H1 (cell line): ENCODE data around the gene TFF1. TPM values are rescaled to one million over a fixed set of nuclear protein-coding genes. Genes with fewer than 3 reads are reported as not detected.

Experiments
- CTCF ChIA-PET: fragments of 300-600 bp; sonication (Branson Sonifier 250); formaldehyde crosslinking; loops from one replicate; lab custom pipeline; 2021; ENCODE audit not compliant: partially characterized antibody; lab: Charles Lee
- POLR2A ChIA-PET: fragments of 300-600 bp; sonication (Branson Sonifier 250); formaldehyde crosslinking; loops from one replicate; lab custom pipeline; 2021; ENCODE audit warnings: inconsistent platforms; ENCODE audit not compliant: partially characterized antibody; lab: Charles Lee
- DNase-seq, 2 experiments: peaks; one replicate each; pipeline versions ENCODE4 v3.0.0 to v3.0.0-alpha.2; 2010 to 2022; ENCODE audit warnings: low spot score in 2 of 2, low read depth in 1 of 2, mixed read lengths in 1 of 2
- FAIRE-seq: peaks from 2 replicates; lab custom pipeline; 2011; peaks lifted over from hg19 to GRCh38; lab: Jason Lieb, UNC
- H2AFZ ChIP-seq: 2 replicates; pipeline ENCODE4 v1.8.1; 2012; ENCODE audit warnings: low read length, inconsistent platforms
- H2AK5ac ChIP-seq: 2 replicates; pipeline ENCODE4 v1.6.1; 2013; ENCODE audit warnings: low read depth, low read length
- H2BK120ac ChIP-seq: replicated peaks from 2 replicates; pipeline ENCODE3; 2013; ENCODE audit warnings: low read depth, low read length, inconsistent platforms
- H2BK12ac ChIP-seq: 2 replicates; pipeline ENCODE4 v1.6.1; 2013; ENCODE audit warnings: low read depth, low read length
- H2BK15ac ChIP-seq: 2 replicates; pipeline ENCODE4 v1.6.1; 2013; ENCODE audit warnings: low read length
- H2BK20ac ChIP-seq: 2 replicates; pipeline ENCODE4 v1.6.1; 2013; ENCODE audit warnings: low read length
- H2BK5ac ChIP-seq: 2 replicates; pipeline ENCODE4 v1.6.1; 2013; ENCODE audit warnings: low read depth, low read length
- H3K14ac ChIP-seq: 2 replicates; pipeline ENCODE4 v1.6.1; 2013; ENCODE audit warnings: inconsistent platforms; ENCODE audit not compliant: insufficient read length
- H3K18ac ChIP-seq: 2 replicates; pipeline ENCODE4 v1.6.1; 2013; ENCODE audit warnings: low read length; ENCODE audit errors: extremely low read depth
- H3K23ac ChIP-seq: 2 replicates; pipeline ENCODE4 v1.6.1; 2013; ENCODE audit warnings: inconsistent platforms; ENCODE audit not compliant: insufficient read length
- H3K23me2 ChIP-seq: 2 replicates; pipeline ENCODE4 v1.6.1; 2013; ENCODE audit warnings: low read depth, low read length
- H3K27ac ChIP-seq: 2 replicates; pipeline ENCODE4 v1.6.1; 2011; ENCODE audit warnings: low read depth, low read length, inconsistent platforms
- H3K27me3 ChIP-seq, 4 experiments: replicated peaks in 1 of 4; 1 replicate in 1 of 4; 2 replicates in 3 of 4; pipeline versions ENCODE4 v1.6.1 to v1.8.1; 2011 to 2013; ENCODE audit warnings: low read length in 3 of 4, mild to moderate bottlenecking in 3 of 4, inconsistent platforms in 2 of 4, mixed read lengths in 2 of 4, moderate library complexity in 1 of 4; ENCODE audit not compliant: control insufficient read depth in 3 of 4, insufficient read depth in 3 of 4; ENCODE audit errors: extremely low read depth in 1 of 4
- H3K36me3 ChIP-seq, 4 experiments: 2 replicates each; pipeline versions ENCODE4 v1.6.1 to v1.8.1; 2011 to 2013; ENCODE audit warnings: mild to moderate bottlenecking in 4 of 4, low read length in 3 of 4, moderate library complexity in 2 of 4, control low read depth in 1 of 4, inconsistent platforms in 1 of 4; ENCODE audit not compliant: insufficient read depth in 4 of 4, control insufficient read depth in 2 of 4
- H3K4ac ChIP-seq: replicated peaks from 2 replicates; pipeline ENCODE3; 2013; ENCODE audit warnings: low read length, low read depth, mixed read lengths, inconsistent platforms; ENCODE audit not compliant: insufficient read length
- H3K4me1 ChIP-seq, 4 experiments: replicated peaks in 1 of 4; 1 replicate in 1 of 4; 2 replicates in 3 of 4; pipeline versions ENCODE4 v1.6.1 to v1.8.1; 2011 to 2013; ENCODE audit warnings: low read length in 3 of 4, inconsistent platforms in 2 of 4, mixed read lengths in 1 of 4; ENCODE audit not compliant: insufficient read depth in 4 of 4, control insufficient read depth in 3 of 4
- H3K4me2 ChIP-seq, 2 experiments: 2 replicates each; pipeline versions ENCODE4 v1.6.1 to v1.8.1; 2011 to 2013; ENCODE audit warnings: low read depth in 2 of 2, low read length in 2 of 2, control low read depth in 1 of 2, inconsistent platforms in 1 of 2, mild to moderate bottlenecking in 1 of 2; ENCODE audit not compliant: insufficient read depth in 1 of 2
- H3K4me3 ChIP-seq, 4 experiments: fragments of 200-600, 300-600 bp in 1 of 4; sonication (generic), shearing (Covaris generic), sonication (Bioruptor Twin) in 1 of 4; 2 replicates each; pipeline versions ENCODE4 v1.5.1 to v1.8.1; 2011 to 2016; ENCODE audit warnings: low read length in 4 of 4, low read depth in 3 of 4, control low read depth in 2 of 4, inconsistent platforms in 2 of 4, mild to moderate bottlenecking in 2 of 4, mixed read lengths in 1 of 4, moderate library complexity in 1 of 4; ENCODE audit not compliant: insufficient read depth in 2 of 4; ENCODE audit errors: extremely low read depth in 1 of 4
- H3K56ac ChIP-seq: replicated peaks from 2 replicates; pipeline ENCODE3; 2013; ENCODE audit warnings: low read depth, mild to moderate bottlenecking, mixed read lengths, low read length, inconsistent platforms; ENCODE audit not compliant: insufficient read length
- H3K79me1 ChIP-seq: 2 replicates; pipeline ENCODE4 v1.6.1; 2013; ENCODE audit warnings: low read depth, low read length, control low read depth
- H3K79me2 ChIP-seq, 2 experiments: 2 replicates each; pipeline versions ENCODE4 v1.6.1 to v1.8.1; 2012 to 2013; ENCODE audit warnings: low read length in 2 of 2, mild to moderate bottlenecking in 2 of 2, inconsistent platforms in 1 of 2; ENCODE audit not compliant: insufficient read depth in 2 of 2, control insufficient read depth in 1 of 2
- H3K9ac ChIP-seq, 4 experiments: replicated peaks in 1 of 4; 1 replicate in 1 of 4; 2 replicates in 3 of 4; pipeline versions ENCODE4 v1.6.1 to v1.8.1; 2011 to 2013; ENCODE audit warnings: low read depth in 3 of 4, low read length in 3 of 4, control low read depth in 2 of 4, mild to moderate bottlenecking in 2 of 4, moderate library complexity in 2 of 4, inconsistent platforms in 1 of 4; ENCODE audit errors: extremely low read depth in 1 of 4
- H3K9me3 ChIP-seq, 2 experiments: 2 replicates each; pipeline versions ENCODE4 v1.6.1 to v1.8.1; 2012 to 2013; ENCODE audit warnings: mild to moderate bottlenecking in 2 of 2, moderate library complexity in 2 of 2, control low read depth in 1 of 2, inconsistent platforms in 1 of 2, low read depth in 1 of 2, low read length in 1 of 2, mixed read lengths in 1 of 2; ENCODE audit not compliant: insufficient read depth in 2 of 2
- H4K20me1 ChIP-seq, 2 experiments: replicated peaks in 1 of 2; 2 replicates each; pipeline versions ENCODE3 to v1.8.1; 2011 to 2013; ENCODE audit warnings: inconsistent platforms in 2 of 2, low read length in 2 of 2, mild to moderate bottlenecking in 1 of 2; ENCODE audit not compliant: insufficient read depth in 2 of 2, control insufficient read depth in 1 of 2
- H4K5ac ChIP-seq: 2 replicates; pipeline ENCODE4 v1.6.1; 2013; ENCODE audit warnings: low read length, low read depth, mixed read lengths, inconsistent platforms; ENCODE audit not compliant: insufficient read length
- H4K8ac ChIP-seq: 2 replicates; pipeline ENCODE4 v1.8.0; 2013; ENCODE audit warnings: mild to moderate bottlenecking, moderate library complexity, low read length, inconsistent platforms; ENCODE audit not compliant: insufficient read depth; ENCODE audit errors: extremely low read depth
- H4K91ac ChIP-seq: replicated peaks from 2 replicates; pipeline ENCODE3; 2013; ENCODE audit warnings: low read length, mixed read lengths, inconsistent platforms; ENCODE audit not compliant: insufficient read length
- BCL11A ChIP-seq, 2 experiments: IDR thresholded peaks; one replicate each; pipeline ENCODE4 v1.6.1; 2011; ENCODE audit warnings: low read depth in 2 of 2, low read length in 2 of 2, mild to moderate bottlenecking in 2 of 2
- CREB1 ChIP-seq: IDR thresholded peaks from 2 replicates; pipeline ENCODE4 v1.6.1; 2012; ENCODE audit warnings: inconsistent platforms
- E2F6 ChIP-seq: IDR thresholded peaks from 2 replicates; pipeline ENCODE4 v1.6.1; 2012; ENCODE audit warnings: inconsistent platforms
- MAX ChIP-seq: IDR thresholded peaks from 2 replicates; pipeline ENCODE4 v1.6.1; 2012; ENCODE audit warnings: inconsistent platforms
- NANOG ChIP-seq: IDR thresholded peaks from 2 replicates; pipeline ENCODE4 v1.6.1; 2011; ENCODE audit warnings: low read length, low read depth, mild to moderate bottlenecking, inconsistent platforms; ENCODE audit not compliant: insufficient read depth, poor library complexity, severe bottlenecking
- PHF8 ChIP-seq: fragments of 200-600 bp; sonication (generic); conservative IDR thresholded peaks from 2 replicates; pipeline ENCODE4 v1.7.1; 2012; ENCODE audit warnings: low read depth, mild to moderate bottlenecking, inconsistent platforms, low read length, moderate library complexity
- RAD21 ChIP-seq, 2 experiments: IDR thresholded peaks in 1 of 2; conservative IDR thresholded peaks in 1 of 2; 2 replicates each; pipeline ENCODE4 v1.6.1; 2011; ENCODE audit warnings: low read depth in 2 of 2, low read length in 2 of 2, improper control_type of control experiment in 1 of 2, inconsistent platforms in 1 of 2, mild to moderate bottlenecking in 1 of 2, moderate library complexity in 1 of 2
- RXRA ChIP-seq: IDR thresholded peaks from 2 replicates; pipeline ENCODE4 v1.6.1; 2011; ENCODE audit warnings: low read depth, mild to moderate bottlenecking, low read length, moderate library complexity; ENCODE audit not compliant: insufficient read depth
- ZNF274 ChIP-seq: IDR thresholded peaks from 2 replicates; pipeline ENCODE4 v1.7.0; 2012; ENCODE audit warnings: low read length, borderline replicate concordance; ENCODE audit errors: extremely low read depth
- WGBS, 2 experiments: shearing (Covaris generic) in 1 of 2; methylation state at CpG; one replicate each; pipeline versions ENCODE4 v1.1.6 to v1.1.7; 2013 to 2015; ENCODE audit warnings: low lambda C conversion rate in 2 of 2, mixed read lengths in 2 of 2, inconsistent platforms in 1 of 2, low coverage in 1 of 2, missing lambda C conversion rate in 1 of 2; ENCODE audit not compliant: insufficient replicate concordance in 2 of 2, insufficient coverage in 1 of 2, insufficient read length in 1 of 2; ENCODE audit errors: extremely low coverage in 1 of 2, missing lambda C conversion rate in 1 of 2; 5-methylcytosine and 5-hydroxymethylcytosine counted together
- polyA plus RNA-seq, 7 experiments: library from polyadenylated mRNA; depleted of rRNA in 3 of 7; stranded (reverse) in 5 of 7; unstranded in 2 of 7; fragments of >200 nt in 5 of 7; fragments of 200-250 nt in 2 of 7; gene quantifications; 1 replicate in 5 of 7; 2 replicates in 1 of 7; 4 replicates in 1 of 7; pipeline versions ENCODE4 v1.2.1 to v1.2.3, GENCODE V29; 2011 to 2013; ENCODE audit warnings: missing spikeins in 2 of 7, mixed read lengths in 2 of 7
- total RNA-seq: library from RNA; stranded (reverse); fragmentation: NEBNext Ultra II Directional; extraction: Animal tissue kit (Norgen Biotek cat#: 25700); gene quantifications from 2 replicates; pipeline ENCODE4 v1.2.1, GENCODE V29; 2021

Gene TFF1
- total and polyA plus RNA-seq, 2 of the 8 experiments (the other 6 are each of a cell fraction or from before 2014, with no cell fraction given) = not detected

- WGBS, 2 experiments = 51% methylated on average over 7 of the region's 7 CpGs; no CpG with 5 or more reads in 1 of the 2 experiments
- no peak for FAIRE-seq
- Histone ChIP-seq H4K8ac (no peak overlapping the region), H3K4me1 (peaks cover 0 to 3% (median 1%) of the 10 kb centered on the region in 4 experiments; a peak in 4 of 7 replicates), H3K27ac (no peak overlapping the region), H3K9me3 (no peaks in the 10 kb centered on the region), H3K36me3 (no peaks in the 10 kb centered on the region), H2BK5ac (peak overlapping the region; percentile 12; the same call in 1 of the 2 replicates), H2BK20ac (peak overlapping the region; percentile 41; the same call in 1 of the 2 replicates), H2BK15ac (0 out of 2 replicates have a peak overlapping the region, but pooled peaks have one; percentile 24), H2AK5ac (peak overlapping the region; percentile 95), H3K4ac (no peak overlapping the region), H3K79me1 (no peaks in the 10 kb centered on the region), H3K14ac (no peak overlapping the region), H2BK120ac (no peak overlapping the region), H3K4me3 (no peak overlapping the region), H3K27me3 (no peaks in the 10 kb centered on the region), H3K9ac (no peak overlapping the region), H2AFZ (no peak overlapping the region), H4K5ac (no peak overlapping the region), H4K20me1 (peaks cover 0 to 3% of the 10 kb centered on the region in 2 experiments), H3K23me2 (peaks cover 6% of the 10 kb centered on the region), H3K23ac (no peak overlapping the region), H3K4me2 (no peak overlapping the region), H4K91ac (no peak overlapping the region), H2BK12ac (peak overlapping the region; percentile 51; the same call in 1 of the 2 replicates), H3K18ac (no peak overlapping the region), H3K56ac (no peak overlapping the region), H3K79me2 (no peaks in the 10 kb centered on the region)
- ChIA-PET POLR2A (no interaction called here), CTCF (interaction anchor here (0.7 to 4.2 kb wide), 27 partner anchors 8 to 178 kb away, joined by 3 to 19 read pairs (median 4); partner anchors contain the start of gene TFF1)
- no peak for DNase-seq
- no peak for TF ChIP-seq CREB1
- TF ChIP-seq BCL11A (IDR thresholded peaks at IDR 0.05; ENCODE audit: low read depth in 2 of 2, low read length in 2 of 2) = no peak
- no peak for TF ChIP-seq MAX
- TF ChIP-seq ZNF274 = no peak
- TF ChIP-seq RXRA = no peak
- TF ChIP-seq RAD21 (IDR thresholded peaks at IDR 0.05 in 1 of 2, conservative IDR thresholded peaks at IDR 0.05 in 1 of 2; ENCODE audit: low read depth in 2 of 2, low read length in 2 of 2) = peak; percentile 31 to 49; a peak in 3 of 4 replicates
- TF ChIP-seq NANOG = no peak
- TF ChIP-seq E2F6 = no peak
- TF ChIP-seq PHF8 = no peak
Observed at GRCh38 chr21:42411197-42411869, 45.0 kb upstream of the TFF1 start.
